Keratinocyte (primary cell): ENCODE data around the gene PHLPP1. TPM values are rescaled to one million over a fixed set of nuclear protein-coding genes. Genes with fewer than 3 reads are reported as not detected.

ENCODE experiments used
- DNase-seq: peaks from one replicate; pipeline ENCODE4 v3.0.0-alpha.2; 2011; ENCODE audit warnings: low read depth, missing footprints, low spot score
- FAIRE-seq: peaks from 2 replicates; lab custom pipeline; 2011; peaks lifted over from hg19 to GRCh38; lab: Jason Lieb, UNC
- H2AFZ ChIP-seq: 2 replicates; pipeline ENCODE4 v1.6.0; 2012; ENCODE audit warnings: low read length, control low read depth, inconsistent platforms; ENCODE audit not compliant: control insufficient read depth
- H3K27ac ChIP-seq: 2 replicates; pipeline ENCODE4 v1.5.1; 2011; ENCODE audit warnings: low read length; ENCODE audit not compliant: control insufficient read depth, insufficient read depth
- H3K27me3 ChIP-seq: 3 replicates; pipeline ENCODE4 v1.6.0; 2011; ENCODE audit warnings: low read length; ENCODE audit not compliant: control insufficient read depth, insufficient read depth; ENCODE audit errors: extremely low read depth
- H3K36me3 ChIP-seq, 2 experiments: 2 replicates in 1 of 2; 3 replicates in 1 of 2; pipeline ENCODE4 v1.5.1; 2011; ENCODE audit warnings: low read length in 2 of 2, mild to moderate bottlenecking in 1 of 2; ENCODE audit not compliant: control insufficient read depth in 2 of 2, insufficient read depth in 2 of 2; ENCODE audit errors: extremely low read depth in 1 of 2
- H3K4me1 ChIP-seq: 3 replicates; pipeline ENCODE4 v1.5.1; 2011; ENCODE audit warnings: low read length; ENCODE audit not compliant: control insufficient read depth, insufficient read depth; ENCODE audit errors: extremely low read depth
- H3K4me2 ChIP-seq: 3 replicates; pipeline ENCODE4 v1.6.0; 2011; ENCODE audit warnings: low read depth, low read length; ENCODE audit not compliant: control insufficient read depth, insufficient read depth; ENCODE audit errors: extremely low read depth
- H3K4me3 ChIP-seq, 3 experiments: fragments of 200-600 bp in 1 of 3; sonication (generic) in 1 of 3; 2 replicates in 2 of 3; 3 replicates in 1 of 3; pipeline ENCODE4 v1.5.1; 2011 to 2016; ENCODE audit warnings: low read length in 3 of 3, mild to moderate bottlenecking in 3 of 3, control low read depth in 2 of 3, inconsistent platforms in 1 of 3, low read depth in 1 of 3, mixed read lengths in 1 of 3, mixed run types in 1 of 3, moderate library complexity in 1 of 3; ENCODE audit not compliant: control insufficient read depth in 2 of 3, insufficient read depth in 2 of 3; ENCODE audit errors: extremely low read depth in 1 of 3
- H3K79me2 ChIP-seq: 2 replicates; pipeline ENCODE4 v1.6.0; 2012; ENCODE audit warnings: low read length; ENCODE audit not compliant: control insufficient read depth, insufficient read depth
- H3K9ac ChIP-seq: 3 replicates; pipeline ENCODE4 v1.6.0; 2011; ENCODE audit warnings: low read length; ENCODE audit not compliant: control insufficient read depth, insufficient read depth; ENCODE audit errors: extremely low read depth
- H3K9me1 ChIP-seq: 3 replicates; pipeline ENCODE4 v1.6.0; 2011; ENCODE audit warnings: low read length; ENCODE audit not compliant: control insufficient read depth, insufficient read depth; ENCODE audit errors: extremely low read depth
- H3K9me3 ChIP-seq: 2 replicates; pipeline ENCODE4 v1.5.1; 2012; ENCODE audit warnings: low read depth, low read length; ENCODE audit not compliant: control insufficient read depth
- H4K20me1 ChIP-seq: 3 replicates; pipeline ENCODE4 v1.6.0; 2011; ENCODE audit warnings: low read length; ENCODE audit not compliant: control insufficient read depth, insufficient read depth; ENCODE audit errors: extremely low read depth
- CTCF ChIP-seq, 3 experiments: IDR thresholded peaks in 1 of 3; conservative IDR thresholded peaks in 1 of 3; optimal IDR thresholded peaks in 1 of 3; 2 replicates in 2 of 3; 3 replicates in 1 of 3; pipeline versions ENCODE3 to v1.5.1; 2011; ENCODE audit warnings: low read length in 3 of 3, mild to moderate bottlenecking in 3 of 3, moderate library complexity in 2 of 3, control low read depth in 1 of 3, inconsistent platforms in 1 of 3; ENCODE audit not compliant: insufficient read depth in 2 of 3; ENCODE audit errors: extremely low read depth in 1 of 3
- EZH2 ChIP-seq: IDR thresholded peaks from one replicate; pipeline ENCODE4 v1.6.1; 2012; ENCODE audit warnings: inconsistent platforms, mild to moderate bottlenecking, low read length, moderate library complexity
- dilution Hi-C: fragments of 300-500 bp; cut with MboI; formaldehyde crosslinking; loops from one replicate; pipeline ENCODE4 v1.7.0; 2020; ENCODE audit warnings: low sequenced_read_pairs; ENCODE audit not compliant: extremely low pct_ligation_motif_present
- polyA plus RNA-seq, 5 experiments: library from polyadenylated mRNA; depleted of rRNA in 3 of 5; stranded (reverse) in 3 of 5; stranded (forward) in 1 of 5; unstranded in 1 of 5; fragments of >200 nt; gene quantifications; 1 replicate in 1 of 5; 2 replicates in 3 of 5; 3 replicates in 1 of 5; pipeline versions ENCODE4 v1.2.1 to v1.2.3, GENCODE V29; 2011 to 2012; ENCODE audit warnings: missing spikeins in 2 of 5, low read depth in 1 of 5, low replicate concordance in 1 of 5

PHLPP1 gene
- polyA plus RNA-seq, 1 donor (not counting 4 experiments of a cell fraction or from before 2014, with no cell fraction given): 8.4 TPM

DNA sequence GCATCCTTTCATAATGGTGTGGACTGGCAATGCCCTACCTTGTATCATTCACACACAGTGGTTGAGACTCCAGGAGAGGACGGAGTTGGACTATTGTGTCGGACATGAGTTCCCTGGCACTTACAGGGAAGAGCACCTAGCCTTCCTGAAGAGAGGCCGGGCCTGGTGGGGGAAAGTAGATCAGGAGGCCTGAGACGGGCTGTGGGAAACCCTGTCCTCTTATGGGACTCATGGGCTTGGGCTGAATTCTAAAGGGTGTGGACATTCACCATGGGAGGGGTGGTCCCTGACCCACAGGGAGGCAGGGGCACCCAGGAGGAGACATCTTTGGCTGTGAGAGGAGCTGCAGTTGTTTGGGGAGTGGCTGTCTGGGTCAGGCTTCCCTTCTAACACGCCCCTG, 286.5 kb downstream of the PHLPP1 start:
- Histone ChIP-seq H2AFZ (no peak overlapping the region), H3K27ac (no peak overlapping the region), H4K20me1 (no peaks in the 10 kb centered on the region), H3K36me3 (no peaks in the 10 kb centered on the region), H3K9me1 (no peaks in the 10 kb centered on the region), H3K9ac (no peak overlapping the region), H3K4me2 (no peak overlapping the region), H3K9me3 (no peaks in the 10 kb centered on the region), H3K4me1 (no peaks in the 10 kb centered on the region), H3K79me2 (no peaks in the 10 kb centered on the region), H3K4me3 (no peak overlapping the region), H3K27me3 (peaks cover 3% of the 10 kb centered on the region)
- TF ChIP-seq CTCF (optimal IDR thresholded peaks at IDR 0.05 in 1 of 3, IDR thresholded peaks at IDR 0.05 in 1 of 3, conservative IDR thresholded peaks at IDR 0.05 in 1 of 3; ENCODE audit: extremely low read depth in 1 of 3, insufficient read depth in 2 of 3, low read length in 3 of 3) (no peak), EZH2 (no peak)
- FAIRE-seq (no peak), DNase-seq (no peak)
- dilution Hi-C loops: loop anchor here (25.0 kb wide), 1 partner anchor 310 kb away; the partner anchor contains the start of gene BCL2

GRCh38 chr18:63002305-63002704, 287.0 kb downstream of the PHLPP1 start:
- dilution Hi-C loops: loop anchor here (25.0 kb wide), 1 partner anchor 310 kb away; the partner anchor contains the start of gene BCL2
- Histone ChIP-seq H3K9me1 (no peaks in the 10 kb centered on the region), H3K27me3 (peaks cover 3% of the 10 kb centered on the region), H2AFZ (no peak overlapping the region), H3K4me2 (no peak overlapping the region), H4K20me1 (no peaks in the 10 kb centered on the region), H3K27ac (no peak overlapping the region), H3K4me1 (no peaks in the 10 kb centered on the region), H3K9me3 (no peaks in the 10 kb centered on the region), H3K4me3 (no peak overlapping the region), H3K79me2 (no peaks in the 10 kb centered on the region), H3K36me3 (no peaks in the 10 kb centered on the region), H3K9ac (no peak overlapping the region)
- DNase-seq: no peak
- TF ChIP-seq CTCF (optimal IDR thresholded peaks at IDR 0.05 in 1 of 3, IDR thresholded peaks at IDR 0.05 in 1 of 3, conservative IDR thresholded peaks at IDR 0.05 in 1 of 3; ENCODE audit: extremely low read depth in 1 of 3, insufficient read depth in 2 of 3, low read length in 3 of 3): no peak
- no peak for TF ChIP-seq EZH2
- no peak for FAIRE-seq
